OCI-LY3 (cell line): ENCODE measurements around the gene PRSS50.

Experiments
- H2AFZ ChIP-seq: fragments of 200-600, 300-600 bp; shearing (Covaris generic); 2 replicates; pipeline ENCODE4 v1.6.0; 2014; ENCODE audit warnings: antibody characterized with exemption, low read depth, low read length
- H3K27ac ChIP-seq: fragments of 200-600, 300-600 bp; sonication (generic); 2 replicates; pipeline ENCODE4 v1.5.1; 2014; ENCODE audit warnings: mild to moderate bottlenecking, low read length, moderate library complexity, mixed read lengths
- H3K27me3 ChIP-seq: fragments of 200-600, 300-600 bp; sonication (generic); 2 replicates; pipeline ENCODE4 v1.6.1; 2014; ENCODE audit warnings: low read depth, low read length, mixed read lengths
- H3K36me3 ChIP-seq: fragments of 200-600, 300-600 bp; sonication (generic); replicated peaks from 2 replicates; pipeline ENCODE3; 2014; ENCODE audit warnings: low read depth, low read length, mixed read lengths
- H3K4me1 ChIP-seq: fragments of 300-600, 200-600 bp; sonication (generic); 2 replicates; pipeline ENCODE4 v1.6.1; 2014; ENCODE audit warnings: low read length, mixed read lengths
- H3K4me2 ChIP-seq: fragments of 200-600, 300-600 bp; sonication (generic); 2 replicates; pipeline ENCODE4 v1.6.1; 2014; ENCODE audit warnings: low read length, mixed read lengths
- H3K4me3 ChIP-seq: fragments of 300-600, 200-600 bp; sonication (generic); 2 replicates; pipeline ENCODE4 v1.5.1; 2014; ENCODE audit warnings: antibody characterized with exemption, mild to moderate bottlenecking, low read length, moderate library complexity
- H3K79me2 ChIP-seq: fragments of 300-600, 200-600 bp; shearing (Covaris generic); 2 replicates; pipeline ENCODE4 v1.6.1; 2014; ENCODE audit warnings: mild to moderate bottlenecking, low read length, mixed read lengths
- H3K9ac ChIP-seq: fragments of 300-600, 200-600 bp; shearing (Covaris generic); 2 replicates; pipeline ENCODE4 v1.6.0; 2014; ENCODE audit warnings: mild to moderate bottlenecking, low read length, moderate library complexity
- H3K9me3 ChIP-seq: fragments of 200-600, 300-600 bp; shearing (Covaris generic); 2 replicates; pipeline ENCODE4 v1.6.1; 2014; ENCODE audit warnings: low read length, mixed read lengths; ENCODE audit not compliant: insufficient read depth
- H4K20me1 ChIP-seq: fragments of 200-600, 300-600 bp; sonication (generic); 2 replicates; pipeline ENCODE4 v1.6.1; 2016; ENCODE audit warnings: low read length, mixed read lengths; ENCODE audit not compliant: insufficient read depth
- EZH2phosphoT487 ChIP-seq: fragments of 200-600 bp; shearing (Covaris generic); IDR thresholded peaks from 2 replicates; pipeline ENCODE4 v1.6.1; 2018; ENCODE audit warnings: antibody characterized with exemption, mixed run types, low read depth
- TF ChIP-seq, protein P1 (sequence below): fragments of 200-600, 300-600 bp; sonication (generic); IDR thresholded peaks from 2 replicates; pipeline ENCODE4 v1.5.1; 2014; ENCODE audit warnings: antibody characterized with exemption, low read length, low read depth

The PRSS50 gene

GRCh38 chr3:46694520-46694919, 23.1 kb downstream of the PRSS50 start:
- Histone ChIP-seq H3K4me3 (peak overlapping the region; percentile 93), H3K79me2 (peaks cover 54% of the 10 kb centered on the region), H3K27ac (peak overlapping the region; percentile 84), H3K4me1 (peaks cover 28% of the 10 kb centered on the region), H3K36me3 (peaks cover 17% of the 10 kb centered on the region), H3K27me3 (peaks cover 12% of the 10 kb centered on the region), H3K4me2 (peak overlapping the region; percentile 96), H4K20me1 (peaks cover 4% of the 10 kb centered on the region), H3K9ac (peak overlapping the region; percentile 91), H2AFZ (no peak overlapping the region), H3K9me3 (no peaks in the 10 kb centered on the region)
- TF ChIP-seq EZH2phosphoT487: no peak
- TF ChIP-seq, protein P1, sequence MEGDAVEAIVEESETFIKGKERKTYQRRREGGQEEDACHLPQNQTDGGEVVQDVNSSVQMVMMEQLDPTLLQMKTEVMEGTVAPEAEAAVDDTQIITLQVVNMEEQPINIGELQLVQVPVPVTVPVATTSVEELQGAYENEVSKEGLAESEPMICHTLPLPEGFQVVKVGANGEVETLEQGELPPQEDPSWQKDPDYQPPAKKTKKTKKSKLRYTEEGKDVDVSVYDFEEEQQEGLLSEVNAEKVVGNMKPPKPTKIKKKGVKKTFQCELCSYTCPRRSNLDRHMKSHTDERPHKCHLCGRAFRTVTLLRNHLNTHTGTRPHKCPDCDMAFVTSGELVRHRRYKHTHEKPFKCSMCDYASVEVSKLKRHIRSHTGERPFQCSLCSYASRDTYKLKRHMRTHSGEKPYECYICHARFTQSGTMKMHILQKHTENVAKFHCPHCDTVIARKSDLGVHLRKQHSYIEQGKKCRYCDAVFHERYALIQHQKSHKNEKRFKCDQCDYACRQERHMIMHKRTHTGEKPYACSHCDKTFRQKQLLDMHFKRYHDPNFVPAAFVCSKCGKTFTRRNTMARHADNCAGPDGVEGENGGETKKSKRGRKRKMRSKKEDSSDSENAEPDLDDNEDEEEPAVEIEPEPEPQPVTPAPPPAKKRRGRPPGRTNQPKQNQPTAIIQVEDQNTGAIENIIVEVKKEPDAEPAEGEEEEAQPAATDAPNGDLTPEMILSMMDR: no peak

DNA sequence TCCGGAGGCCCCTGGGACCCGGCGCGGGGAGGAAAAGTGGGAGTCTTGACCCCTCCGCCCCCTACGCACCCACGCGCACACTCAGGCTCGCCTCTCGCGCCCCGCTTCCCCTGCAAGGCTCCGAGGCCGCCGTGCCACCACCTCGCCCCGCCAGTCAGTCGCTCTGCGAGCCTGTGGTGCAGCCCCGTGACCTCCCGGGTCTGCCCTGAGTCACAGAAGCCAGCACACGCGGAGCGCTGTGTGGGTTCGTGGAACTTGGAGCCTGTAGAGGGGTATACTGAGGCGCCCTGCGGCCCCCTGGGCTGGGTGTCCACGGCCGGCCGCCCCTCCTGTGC, 23.8 kb downstream of the PRSS50 start:
- H2AFZ ChIP-seq: peak overlapping the region; percentile 13; the same call in 1 of the 2 replicates

DNA sequence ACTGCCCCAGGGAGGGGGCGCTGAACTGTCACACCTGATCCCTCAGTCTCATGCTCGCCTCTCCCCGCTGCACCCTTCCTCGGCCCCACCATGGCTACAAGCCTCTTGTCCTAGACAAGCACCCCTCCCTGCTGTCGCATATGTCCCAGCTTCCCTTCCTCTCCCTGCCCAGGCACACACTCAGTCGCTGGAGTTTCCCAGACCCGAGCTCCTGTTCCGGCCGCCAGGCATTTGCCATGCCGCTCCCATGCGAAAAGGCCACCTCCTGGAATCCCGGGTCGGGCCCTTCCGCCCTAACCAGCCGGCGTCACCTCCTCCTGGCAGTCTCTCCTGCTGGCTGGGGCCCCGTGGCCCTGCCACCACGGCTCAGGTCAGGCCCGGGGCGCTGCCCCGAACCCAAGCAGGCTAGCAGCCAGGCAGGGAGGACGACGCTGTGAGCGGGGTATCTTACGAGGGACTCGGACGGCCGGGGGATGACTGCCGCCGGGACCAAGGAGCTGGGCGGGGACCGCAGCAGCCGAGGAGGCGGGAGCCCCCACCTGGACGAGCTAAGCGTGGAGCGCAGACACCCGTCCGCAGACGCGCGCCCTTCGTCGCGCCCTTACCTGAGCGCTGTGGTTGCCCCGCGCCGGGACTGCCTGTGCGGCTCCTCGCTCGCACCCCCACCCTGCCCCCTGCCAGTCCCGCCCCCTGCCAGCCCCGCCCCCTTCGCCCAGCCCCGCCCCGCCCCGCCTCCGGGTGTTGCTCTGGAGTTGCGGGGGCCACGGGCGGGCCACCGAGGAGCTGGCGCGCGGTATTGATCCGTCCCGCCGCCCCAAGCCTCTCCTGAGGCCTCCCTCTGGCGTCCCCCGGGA, 24.4 kb downstream of the PRSS50 start, which contains the start of gene ALS2CL:
TSS of gene ALS2CL (minus strand) at position 642 of the 854 bp plus-strand sequence. CDS start 4,239 bp downstream, outside the sequence.
- no peaks in the 10 kb centered on the region for H3K9me3 ChIP-seq
- TF ChIP-seq, protein P1: no peak
- no peak for TF ChIP-seq EZH2phosphoT487
- H3K27me3 ChIP-seq: peaks cover 12% of the 10 kb centered on the region
- peak within 1 kb of the TSS; percentile 84 for H3K27ac ChIP-seq
- peak within 1 kb of the TSS; percentile 96 for H3K4me2 ChIP-seq
- H3K4me3 ChIP-seq: peak within 1 kb of the TSS; percentile 93
- H3K4me1 ChIP-seq: peaks cover 28% of the 10 kb centered on the region
- peak within 1 kb of the TSS; percentile 91 for H3K9ac ChIP-seq
- peak within 1 kb of the TSS; percentile 33; the same call in 1 of the 2 replicates for H2AFZ ChIP-seq
- H4K20me1 ChIP-seq: no peaks in the 10 kb centered on the region; the same call in 1 of the 2 replicates
- H3K79me2 ChIP-seq: peaks cover 45% of the 10 kb centered on the region
- H3K36me3 ChIP-seq: peaks cover 17% of the 10 kb centered on the region

More for the DNA sequence above, 23.8 kb downstream of the PRSS50 start:
- peaks cover 48% of the 10 kb centered on the region for H3K79me2 ChIP-seq
- TF ChIP-seq EZH2phosphoT487: no peak
- TF ChIP-seq, protein P1: no peak
- H3K9ac ChIP-seq: peak overlapping the region; percentile 91
- H3K9me3 ChIP-seq: no peaks in the 10 kb centered on the region
- H3K4me3 ChIP-seq: peak overlapping the region; percentile 93
- H3K27ac ChIP-seq: peak overlapping the region; percentile 84
- H3K4me2 ChIP-seq: peak overlapping the region; percentile 96
- peaks cover 17% of the 10 kb centered on the region for H3K36me3 ChIP-seq
- peaks cover 28% of the 10 kb centered on the region for H3K4me1 ChIP-seq
- H3K27me3 ChIP-seq: peaks cover 12% of the 10 kb centered on the region
- no peaks in the 10 kb centered on the region; the same call in 1 of the 2 replicates for H4K20me1 ChIP-seq

- Histone ChIP-seq H3K4me1 (peaks cover 28% of the 10 kb centered on the region), H3K27ac (no peak overlapping the region), H3K4me3 (peak overlapping the region; percentile 93), H3K9ac (peak overlapping the region; percentile 80), H4K20me1 (no peaks in the 10 kb centered on the region; the same call in 1 of the 2 replicates), H2AFZ (peak overlapping the region; percentile 33; the same call in 1 of the 2 replicates), H3K27me3 (peaks cover 12% of the 10 kb centered on the region), H3K79me2 (peaks cover 38% of the 10 kb centered on the region), H3K36me3 (peaks cover 17% of the 10 kb centered on the region), H3K4me2 (peak overlapping the region; percentile 96), H3K9me3 (no peaks in the 10 kb centered on the region)
- TF ChIP-seq, protein P1: no peak
- no peak for TF ChIP-seq EZH2phosphoT487
Measured at GRCh38 chr3:46692566-46692990, 25.1 kb downstream of the PRSS50 start.
